A549 (cell line): ENCODE results near the gene PPL.

Source experiments
- CBX8 ChIP-seq: fragments of 200-600 bp; sonication (generic); IDR thresholded peaks from 2 replicates; pipeline ENCODE4 v1.6.1; 2016
- CTCF ChIP-seq: fragments of >200 bp; sonication (Bioruptor Twin); formaldehyde crosslinking; IDR thresholded peaks from 3 replicates; pipeline ENCODE4 v1.5.1; 2016
- HOXA7 ChIP-seq: fragments of 250-450 bp; sonication (Bioruptor Pico); IDR thresholded peaks from 2 replicates; pipeline ENCODE4 v1.5.0; 2020; ENCODE audit warnings: mild to moderate bottlenecking, moderate library complexity
- NFE2L2 ChIP-seq: fragments of 150-350 bp; conservative IDR thresholded peaks from 2 replicates; pipeline ENCODE4 v1.6.1; 2014; ENCODE audit warnings: low read length
- NR3C1 ChIP-seq: fragments of >200 bp; sonication (Bioruptor Twin); formaldehyde crosslinking; IDR thresholded peaks from 3 replicates; pipeline ENCODE4 v1.6.1; 2017
- PHF8 ChIP-seq: fragments of 200-600 bp; sonication (generic); IDR thresholded peaks from 2 replicates; pipeline ENCODE4 v1.6.1; 2016; ENCODE audit warnings: low read depth, mild to moderate bottlenecking, antibody characterized with exemption, moderate library complexity, borderline replicate concordance
- POLR2A ChIP-seq: IDR thresholded peaks from 2 replicates; pipeline ENCODE4 v1.6.1; 2012; ENCODE audit warnings: mild to moderate bottlenecking, low read length
- RAD21 ChIP-seq, 2 experiments: fragments of >200 bp in 1 of 2; sonication (Bioruptor Twin) in 1 of 2; formaldehyde crosslinking in 1 of 2; IDR thresholded peaks in 1 of 2; conservative IDR thresholded peaks in 1 of 2; 2 replicates in 1 of 2; 3 replicates in 1 of 2; pipeline ENCODE4 v1.6.1; 2012 to 2018; ENCODE audit warnings: inconsistent platforms in 1 of 2
- REST ChIP-seq: fragments of 200-600 bp; sonication (generic); IDR thresholded peaks from 2 replicates; pipeline ENCODE4 v1.6.1; 2016; ENCODE audit warnings: antibody characterized with exemption, mild to moderate bottlenecking, moderate library complexity

- TF ChIP-seq CTCF (no peak), PHF8 (no peak), REST (no peak), RAD21 (conservative IDR thresholded peaks at IDR 0.05 in 1 of 2, IDR thresholded peaks at IDR 0.05 in 1 of 2) (no peak), NFE2L2 (no peak), HOXA7 (CRISPR knock-in tag) (no peak), CBX8 (no peak), POLR2A (no peak), NR3C1 (no peak)
Measured at GRCh38 chr16:4862639-4863038, 74.3 kb downstream of the PPL start.
